ENCODE results near the gene CNOT6. TPM values are rescaled to one million over a fixed set of nuclear protein-coding genes. Genes with fewer than 3 reads are reported as not detected.

Gene CNOT6
- total and polyA plus RNA-seq, 4 donors: 8.7 to 51.1 (median 14.8) TPM

DNA sequence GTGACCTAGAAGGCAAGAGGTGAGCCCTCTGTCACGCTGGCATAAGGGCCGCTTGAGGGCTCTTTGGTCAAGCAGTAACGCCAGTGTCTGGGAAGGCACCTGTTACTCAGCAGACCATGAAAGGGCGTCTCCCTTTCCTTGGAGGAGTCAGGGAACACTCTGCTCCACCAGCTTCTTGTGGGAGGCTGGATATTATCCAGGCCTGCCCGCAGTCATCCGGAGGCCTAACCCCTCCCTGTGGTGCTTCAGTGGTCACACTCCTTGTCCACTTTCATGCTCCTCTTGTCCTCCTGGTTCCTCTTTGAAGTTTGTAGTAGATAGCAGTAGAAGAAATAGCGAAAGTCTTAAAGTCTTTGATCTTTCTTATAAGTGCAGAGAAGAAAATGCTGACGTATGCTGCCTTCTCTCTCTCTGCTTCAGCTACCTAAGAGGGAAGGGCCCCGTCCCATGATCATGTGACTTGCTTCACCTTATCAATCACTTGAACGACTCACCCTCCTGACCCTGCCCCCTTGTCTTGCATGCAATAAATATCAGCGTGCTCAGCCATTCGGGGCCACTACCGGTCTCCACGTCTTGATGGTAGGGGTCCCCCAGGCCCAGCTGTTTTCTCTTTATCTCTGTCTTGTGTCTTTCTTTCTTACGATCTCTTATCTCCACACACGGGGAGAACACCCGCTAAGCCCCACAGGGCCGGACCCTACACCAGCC lies 113.8 kb downstream of the CNOT6 start:
- WGBS, 2 donors: 53 to 75% methylated on average over 18 of the region's 18 CpGs
- no peak overlapping the region for H3K4me3 ChIP-seq
- DNase-seq: no peak
- TF ChIP-seq CTCF (IDR thresholded peaks at IDR 0.05; ENCODE audit: control extremely low read depth, extremely low read depth): no peak
- no peaks in the 10 kb centered on the region for H3K4me1 ChIP-seq (ENCODE audit: control insufficient read depth in 5 of 5, insufficient read depth in 5 of 5, low read length in 5 of 5)
- no peak for ATAC-seq (ENCODE audit: insufficient read depth, low FRiP score)
- H3K36me3 ChIP-seq (ENCODE audit: control insufficient read depth in 4 of 4, insufficient read depth in 4 of 4, low read length in 4 of 4): peaks cover 0 to 9% (median 0%) of the 10 kb centered on the region in 4 donors
- peak overlapping the region in 1 of 2 donors; percentile 4 for H3K27ac ChIP-seq (ENCODE audit: low read depth in 1 of 2, low read length in 1 of 2)
- no peaks in the 10 kb centered on the region for H3K9me3 ChIP-seq (ENCODE audit: control insufficient read depth in 4 of 4, insufficient read depth in 3 of 4, low read length in 3 of 4)
- H3K9ac ChIP-seq (ENCODE audit: insufficient read depth in 1 of 2, low read length in 2 of 2): no peak overlapping the region
- H3K27me3 ChIP-seq (ENCODE audit: control insufficient read depth in 3 of 3, insufficient read depth in 3 of 3, low read length in 2 of 3): no peaks in the 10 kb centered on the region

GRCh38 chr5:180608572-180609310 lies 114.6 kb downstream of the CNOT6 start:
- no peak overlapping the region for H3K4me3 ChIP-seq
- DNase-seq (no peak), ATAC-seq (ENCODE audit: insufficient read depth, low FRiP score) (no peak)
- peaks cover 0 to 11% (median 0%) of the 10 kb centered on the region in 4 donors for H3K36me3 ChIP-seq (ENCODE audit: control insufficient read depth in 4 of 4, insufficient read depth in 4 of 4, low read length in 4 of 4)
- peak overlapping the region in 1 of 2 donors; percentile 4 for H3K27ac ChIP-seq (ENCODE audit: low read depth in 1 of 2, low read length in 1 of 2)
- H3K9ac ChIP-seq (ENCODE audit: insufficient read depth in 1 of 2, low read length in 2 of 2): no peak overlapping the region
- WGBS, 2 donors: 91 to 94% methylated on average over 26 of the region's 26 CpGs
- no peaks in the 10 kb centered on the region for H3K4me1 ChIP-seq (ENCODE audit: control insufficient read depth in 5 of 5, insufficient read depth in 5 of 5, low read length in 5 of 5)
- H3K27me3 ChIP-seq (ENCODE audit: control insufficient read depth in 3 of 3, insufficient read depth in 3 of 3, low read length in 2 of 3): no peaks in the 10 kb centered on the region
- no peaks in the 10 kb centered on the region for H3K9me3 ChIP-seq (ENCODE audit: control insufficient read depth in 4 of 4, insufficient read depth in 3 of 4, low read length in 3 of 4)
- TF ChIP-seq CTCF (IDR thresholded peaks at IDR 0.05; ENCODE audit: control extremely low read depth, extremely low read depth): no peak

- no peak for ATAC-seq (ENCODE audit: insufficient read depth, low FRiP score)
- no peak for DNase-seq
- no peak overlapping the region for H3K27ac ChIP-seq (ENCODE audit: low read depth in 1 of 2, low read length in 1 of 2)
- no peak overlapping the region for H3K9ac ChIP-seq (ENCODE audit: insufficient read depth in 1 of 2, low read length in 2 of 2)
- no peaks in the 10 kb centered on the region for H3K27me3 ChIP-seq (ENCODE audit: control insufficient read depth in 3 of 3, insufficient read depth in 3 of 3, low read length in 2 of 3)
- WGBS, 2 donors: 91 to 92% methylated on average over 15 of the region's 15 CpGs
- H3K4me3 ChIP-seq: no peak overlapping the region
- no peaks in the 10 kb centered on the region for H3K4me1 ChIP-seq (ENCODE audit: control insufficient read depth in 5 of 5, insufficient read depth in 5 of 5, low read length in 5 of 5)
- TF ChIP-seq CTCF (IDR thresholded peaks at IDR 0.05; ENCODE audit: control extremely low read depth, extremely low read depth): no peak
- H3K9me3 ChIP-seq (ENCODE audit: control insufficient read depth in 4 of 4, insufficient read depth in 3 of 4, low read length in 3 of 4): no peaks in the 10 kb centered on the region
- peaks cover 0 to 11% (median 0%) of the 10 kb centered on the region in 4 donors for H3K36me3 ChIP-seq (ENCODE audit: control insufficient read depth in 4 of 4, insufficient read depth in 4 of 4, low read length in 4 of 4)
Observed at GRCh38 chr5:180609386-180609785, 115.2 kb downstream of the CNOT6 start.

Data from lung (tissue), 12 donors.